HG03095 (cell line): ENCODE measurements around the gene HIPK2.

Experiments
- ATAC-seq: cut with Tn5 transposase; IDR thresholded peaks from one replicate; pipeline ENCODE4 v1.9.1; 2021; ENCODE audit warnings: moderate library complexity; ENCODE audit not compliant: unreplicated experiment

HIPK2 gene

DNA sequence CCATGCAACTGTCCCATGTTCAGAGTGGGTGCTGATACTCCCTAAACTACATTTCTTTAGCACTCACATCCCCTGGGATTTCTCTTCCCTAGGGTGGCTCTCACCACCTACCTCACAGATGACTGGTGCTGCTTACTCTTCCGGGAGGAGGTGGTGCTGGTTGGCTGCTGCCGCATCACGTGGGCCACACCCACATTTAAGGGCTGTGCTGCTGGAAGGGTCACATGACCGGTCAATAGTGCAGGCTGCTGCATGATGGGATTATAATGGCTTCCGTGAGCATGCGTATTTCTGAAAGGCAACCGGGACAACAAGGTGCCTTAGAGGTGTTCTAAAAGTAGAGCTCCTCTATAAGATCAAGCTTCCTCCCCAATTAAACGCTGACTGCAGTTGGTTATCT is 177.5 kb downstream of the HIPK2 start:
- ATAC-seq, result no peak

DNA sequence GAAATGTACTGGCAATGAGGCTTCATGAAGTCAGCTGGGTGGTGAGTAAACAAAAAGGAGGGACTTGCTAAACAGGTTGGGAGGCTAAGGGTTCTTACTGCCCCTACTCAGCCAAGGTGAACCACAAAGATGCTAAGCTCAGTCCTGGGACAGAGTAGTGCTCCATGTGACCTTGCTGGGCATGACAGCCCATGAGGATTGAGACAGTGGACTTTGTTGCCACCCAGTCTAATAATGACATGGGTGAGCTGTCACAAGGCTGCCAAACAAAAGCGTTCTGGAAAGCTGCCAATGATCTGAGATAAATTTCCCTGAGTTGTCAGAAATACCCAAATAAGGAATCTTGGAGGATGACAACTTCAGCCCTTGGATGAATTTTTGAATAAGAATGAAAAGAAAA is 179.2 kb downstream of the HIPK2 start:
- no peak for ATAC-seq

DNA sequence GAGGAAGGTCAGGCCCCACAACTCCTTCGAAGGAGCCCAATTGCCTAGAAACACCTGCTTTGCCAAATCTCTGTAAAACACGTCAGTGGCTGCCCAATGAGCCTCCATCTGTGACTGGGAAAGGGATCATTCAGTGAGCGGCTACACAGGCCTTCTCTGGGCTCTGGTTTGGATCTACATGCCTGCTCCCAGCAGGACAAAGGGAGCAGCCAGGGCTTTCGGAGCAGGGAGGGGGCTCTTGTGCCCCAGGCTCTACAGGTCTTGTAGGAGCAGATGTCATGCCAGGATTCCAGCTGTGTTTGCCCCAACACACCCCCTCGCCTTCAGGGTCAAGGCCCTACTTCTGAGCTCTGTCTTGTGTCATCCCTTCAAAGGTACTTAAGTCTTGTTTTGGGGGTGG is 180.8 kb downstream of the HIPK2 start:
- no peak for ATAC-seq

DNA sequence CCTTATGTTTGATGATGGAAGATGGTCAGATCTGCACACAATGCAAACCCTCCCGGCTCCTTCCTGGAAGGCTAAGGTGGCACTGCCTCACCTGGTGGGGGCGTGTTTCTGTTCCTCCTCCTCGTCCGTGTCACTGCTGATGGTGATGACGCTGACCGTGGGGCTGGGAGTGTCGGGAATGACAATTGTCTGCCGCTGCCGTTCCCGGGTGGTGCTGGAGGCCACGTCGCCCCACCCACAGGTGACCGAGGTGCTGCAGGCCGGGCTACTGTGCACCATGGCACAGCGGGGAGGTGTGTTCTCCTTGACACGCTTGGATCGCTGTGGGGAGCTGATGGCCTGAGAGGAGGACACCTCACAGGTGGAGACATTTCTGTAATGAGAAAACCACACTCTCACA is 181.2 kb downstream of the HIPK2 start:
- no peak for ATAC-seq

DNA sequence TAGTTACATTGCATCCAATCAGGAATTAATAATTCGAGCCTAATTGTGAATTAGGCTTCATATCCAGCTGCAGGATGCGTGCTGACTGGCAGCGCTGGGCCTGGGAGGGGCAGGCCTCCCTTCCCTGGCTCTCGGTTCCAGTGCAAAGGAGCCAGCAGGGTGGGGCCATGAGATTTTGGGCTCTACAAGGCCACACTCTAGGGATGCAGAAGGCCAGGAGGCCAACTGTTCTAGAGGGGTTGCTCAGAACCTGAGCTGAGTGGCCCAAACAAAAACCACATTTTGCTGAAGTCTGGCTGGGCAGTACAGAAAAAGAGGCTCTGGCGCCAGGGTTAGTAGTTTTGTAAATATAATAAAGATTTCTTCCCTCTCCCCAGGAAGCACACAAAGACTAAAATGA is 182.0 kb downstream of the HIPK2 start:
- no peak for ATAC-seq

DNA sequence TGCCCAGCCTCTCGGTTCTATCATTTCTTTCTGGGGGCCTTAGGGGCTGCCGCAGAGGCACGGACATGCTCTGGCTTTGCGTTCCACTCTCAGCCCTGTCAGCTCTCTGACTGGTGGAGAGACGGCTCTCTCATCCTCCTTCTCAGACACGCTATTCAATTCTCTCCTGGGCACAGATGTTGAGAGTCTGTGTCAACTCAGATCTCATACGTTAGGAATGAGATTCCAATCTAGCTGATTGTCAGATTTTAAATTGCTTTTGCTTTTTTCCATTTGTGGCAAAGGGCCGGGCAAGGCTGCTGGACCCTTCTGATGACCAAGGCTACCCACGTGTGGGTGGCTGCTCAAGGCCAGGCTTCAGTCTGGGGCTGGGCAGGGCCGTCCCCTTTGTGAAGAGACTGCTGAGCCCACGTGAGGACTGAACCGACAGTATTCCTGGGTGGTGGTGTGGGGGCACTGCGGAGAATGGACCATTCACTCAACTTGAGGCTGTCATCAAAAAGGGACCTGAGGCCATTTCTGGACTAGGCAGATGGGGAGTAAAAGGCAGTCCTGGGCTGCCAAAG is 182.8 kb downstream of the HIPK2 start:
- ATAC-seq, result no peak

DNA sequence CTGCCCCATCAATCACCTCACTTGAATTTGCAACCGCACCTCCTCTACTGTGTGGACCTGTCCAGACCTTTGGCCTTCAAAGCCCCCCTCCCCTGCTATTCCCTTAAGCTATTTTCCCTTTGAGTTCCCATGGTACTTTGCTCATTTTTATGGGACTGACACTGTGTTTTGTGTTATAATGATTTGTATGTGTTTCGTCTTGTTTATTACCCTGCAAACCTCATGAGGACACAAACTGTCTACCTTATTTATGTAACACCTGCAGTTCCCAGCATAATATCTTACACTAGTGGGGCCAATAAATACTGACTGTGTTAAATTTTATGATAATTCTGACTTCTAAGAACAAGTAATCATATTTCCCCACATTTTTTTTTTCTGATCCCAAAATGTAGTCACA is 183.7 kb downstream of the HIPK2 start:
- no peak for ATAC-seq

DNA sequence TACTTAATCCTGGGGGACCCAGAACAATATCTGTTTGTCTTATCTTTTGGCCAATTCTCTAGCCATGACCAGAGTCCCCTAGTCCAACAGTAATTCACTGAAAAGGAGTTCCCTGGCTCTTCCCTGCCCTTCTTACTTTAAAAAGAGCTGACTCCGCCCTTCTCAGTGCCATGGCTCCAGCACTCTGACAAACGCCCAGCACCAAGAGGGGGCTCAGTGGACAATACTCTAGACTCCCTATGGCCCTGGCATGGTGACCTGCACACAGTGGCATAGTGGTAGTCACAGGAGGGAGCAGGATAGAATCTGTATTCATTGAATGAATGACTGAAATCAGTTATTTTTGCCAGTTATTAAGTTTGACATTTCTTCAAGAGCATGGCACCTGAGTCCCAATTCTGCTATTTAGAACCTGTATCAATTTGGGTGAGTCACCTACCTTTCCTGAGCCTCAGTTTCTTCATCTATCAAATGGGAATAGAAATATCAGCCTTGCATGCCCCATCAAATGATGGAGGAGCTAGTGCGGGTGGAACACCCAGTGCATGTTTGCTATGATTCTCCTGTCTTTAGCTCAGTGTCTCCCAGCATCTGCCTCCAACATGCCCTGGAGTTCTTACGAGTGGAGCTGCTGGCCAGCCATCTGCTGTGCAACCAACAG is 184.9 kb downstream of the HIPK2 start:
- ATAC-seq, result no peak

DNA sequence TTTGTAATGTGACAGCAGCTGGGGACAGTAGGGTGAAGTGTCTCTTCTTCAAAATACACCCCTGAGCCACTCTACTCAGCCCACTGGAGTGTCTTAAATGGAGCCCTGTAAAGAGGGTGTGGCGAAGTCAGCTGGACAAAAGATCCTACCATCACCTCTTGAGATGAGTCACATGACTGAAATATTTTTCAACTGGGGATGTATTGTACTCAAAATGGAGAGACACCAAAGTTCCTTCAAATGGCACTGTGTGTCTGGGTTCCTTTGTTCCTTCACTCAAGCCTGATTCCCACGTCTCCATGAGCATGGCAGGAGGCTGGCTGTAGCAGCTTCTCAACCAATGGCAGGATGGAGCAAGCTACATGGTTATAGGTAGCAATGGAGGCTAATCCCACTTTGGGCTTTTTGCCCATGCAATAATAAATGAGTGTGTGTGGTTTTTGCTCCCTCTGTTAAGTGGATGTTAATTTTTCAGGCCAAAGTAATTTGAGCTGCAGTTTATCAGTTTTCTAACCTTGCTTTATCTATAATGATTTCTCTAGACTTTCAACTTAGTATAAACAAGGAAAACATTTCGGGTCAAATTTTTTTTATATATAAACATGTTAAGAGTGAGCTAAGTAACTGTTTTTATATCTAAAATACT is 186.1 kb downstream of the HIPK2 start:
- no peak for ATAC-seq

DNA sequence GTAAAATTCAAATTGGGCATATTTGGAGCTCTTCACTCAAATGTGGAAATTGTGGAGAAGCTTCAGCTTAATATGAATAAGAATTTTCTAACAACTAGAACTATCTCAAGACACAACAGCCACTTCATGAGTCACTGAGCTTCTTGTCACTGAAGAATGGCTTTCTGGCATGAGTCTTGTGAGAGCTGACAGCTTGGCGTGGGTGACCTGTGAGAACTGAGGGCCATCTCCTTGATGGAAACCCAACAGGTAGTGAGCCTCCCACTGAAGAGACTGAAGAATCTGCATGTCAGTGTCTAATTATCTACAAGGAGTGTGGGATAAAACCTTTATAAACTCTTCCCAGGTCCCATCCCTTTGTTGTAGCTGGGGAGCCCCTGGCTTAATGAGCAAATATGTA is 188.3 kb downstream of the HIPK2 start:
- no peak for ATAC-seq

DNA sequence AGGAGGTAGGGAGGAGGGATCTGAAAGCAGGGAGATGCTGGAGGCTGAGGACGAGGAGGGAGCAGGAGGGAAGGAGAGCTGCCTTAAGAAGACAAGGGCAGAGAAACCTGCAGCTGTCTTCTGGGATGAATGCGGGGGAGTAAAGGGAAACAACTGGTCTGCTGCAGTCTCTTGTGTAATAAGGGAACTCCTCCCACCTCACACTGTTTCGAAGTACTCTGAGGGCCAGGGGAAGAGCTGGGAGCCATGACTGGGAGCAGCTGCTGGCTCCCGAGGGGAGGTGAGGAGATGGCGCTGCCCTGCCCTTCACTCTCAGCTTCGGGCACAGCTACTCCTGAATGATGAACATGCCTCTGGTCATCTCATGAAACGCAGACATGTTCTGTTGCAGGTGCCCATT is 189.2 kb downstream of the HIPK2 start:
- ATAC-seq, result no peak

DNA sequence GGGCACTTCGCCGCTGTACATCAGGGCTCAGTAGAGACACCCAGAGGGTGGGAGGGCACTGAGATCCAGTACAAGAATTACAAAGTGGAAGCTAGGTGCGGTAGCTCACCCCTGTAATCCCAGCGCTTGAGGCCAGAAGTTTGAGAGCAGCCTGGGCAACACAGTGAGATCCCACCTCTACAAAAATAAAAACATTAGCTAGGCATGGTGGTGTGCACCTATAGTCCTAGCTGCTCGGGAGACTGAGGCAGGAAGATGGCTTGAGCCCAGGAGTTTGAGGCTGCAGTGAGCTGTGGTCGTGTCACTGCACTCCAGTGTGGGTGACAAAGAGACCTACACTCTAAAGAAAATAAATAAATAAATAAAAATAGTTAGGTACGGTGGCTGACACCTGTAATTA is 190.3 kb downstream of the HIPK2 start:
- no peak for ATAC-seq

DNA sequence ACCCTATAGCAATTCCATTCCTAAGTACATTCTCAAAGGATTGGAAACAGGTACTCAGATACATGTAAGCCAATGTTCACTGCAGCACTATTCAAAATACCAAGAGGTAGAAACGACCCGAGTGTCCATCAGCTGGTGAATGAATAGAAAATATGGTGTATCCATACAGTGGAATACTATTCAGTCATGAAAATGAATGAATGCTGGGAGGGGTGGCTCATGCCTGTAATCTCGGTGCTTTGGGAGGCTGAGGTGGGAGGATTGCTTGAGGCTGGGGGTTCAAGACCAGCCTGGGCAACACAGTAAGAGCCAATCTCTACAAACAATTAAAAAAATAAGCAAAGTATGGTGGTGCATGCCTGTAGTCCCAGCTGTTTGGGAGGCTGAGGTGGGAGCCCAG is 191.5 kb downstream of the HIPK2 start:
- ATAC-seq, result no peak

DNA sequence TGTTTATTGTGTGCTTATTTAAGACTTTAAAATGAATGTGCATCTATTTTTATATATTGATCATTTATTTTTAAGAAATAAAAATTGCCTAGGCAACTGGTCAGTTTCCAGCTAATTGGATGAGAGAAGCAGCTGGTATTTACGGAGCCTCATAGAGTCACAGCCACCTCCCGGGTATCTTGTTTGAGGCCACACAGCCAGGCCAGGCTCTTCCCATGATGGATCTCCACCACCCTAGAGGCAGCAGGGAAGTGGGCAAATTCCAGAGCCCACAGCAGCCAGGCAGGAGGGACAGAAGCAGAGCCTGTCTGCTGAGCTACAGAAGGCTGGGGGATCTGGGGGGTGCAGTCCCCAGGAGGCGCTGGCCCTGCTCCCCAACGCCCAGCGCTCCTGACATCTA is 192.8 kb downstream of the HIPK2 start:
- no peak for ATAC-seq

DNA sequence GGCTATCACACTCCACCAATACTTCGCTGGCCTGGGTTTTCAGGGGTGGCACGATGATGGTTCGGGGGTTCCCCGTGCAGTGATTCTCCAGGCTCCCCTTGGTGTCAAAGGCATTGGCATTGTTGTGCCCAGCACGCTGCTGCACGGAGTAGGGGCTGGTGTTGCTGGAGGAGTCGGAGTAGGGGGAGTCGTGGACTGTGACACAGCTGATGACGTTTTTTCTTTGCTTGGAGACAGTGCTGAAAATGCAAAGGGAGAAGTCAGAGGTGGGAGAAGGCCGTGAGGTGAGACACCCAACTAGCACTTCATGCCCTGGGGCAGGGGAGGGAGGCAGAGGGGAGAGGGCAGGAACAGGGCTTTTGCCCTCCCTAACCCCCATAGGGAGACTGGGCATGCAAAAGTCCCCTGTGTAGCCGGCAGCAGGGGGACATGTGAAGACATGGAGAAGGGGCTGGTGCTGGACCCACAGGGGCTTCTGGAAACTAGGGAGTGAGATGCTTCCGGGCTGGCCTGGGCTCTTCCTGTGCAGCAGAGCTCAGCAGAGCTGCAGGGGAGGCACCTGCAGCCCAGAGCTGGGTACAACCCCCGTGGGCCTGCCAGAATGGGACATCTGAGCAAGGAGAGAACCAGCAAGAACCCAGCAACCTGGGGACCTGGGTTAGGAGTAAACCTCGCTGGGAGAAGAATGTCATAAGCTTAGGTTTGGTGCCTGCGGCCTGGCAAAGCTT is 193.8 kb downstream of the HIPK2 start:
- no peak for ATAC-seq

DNA sequence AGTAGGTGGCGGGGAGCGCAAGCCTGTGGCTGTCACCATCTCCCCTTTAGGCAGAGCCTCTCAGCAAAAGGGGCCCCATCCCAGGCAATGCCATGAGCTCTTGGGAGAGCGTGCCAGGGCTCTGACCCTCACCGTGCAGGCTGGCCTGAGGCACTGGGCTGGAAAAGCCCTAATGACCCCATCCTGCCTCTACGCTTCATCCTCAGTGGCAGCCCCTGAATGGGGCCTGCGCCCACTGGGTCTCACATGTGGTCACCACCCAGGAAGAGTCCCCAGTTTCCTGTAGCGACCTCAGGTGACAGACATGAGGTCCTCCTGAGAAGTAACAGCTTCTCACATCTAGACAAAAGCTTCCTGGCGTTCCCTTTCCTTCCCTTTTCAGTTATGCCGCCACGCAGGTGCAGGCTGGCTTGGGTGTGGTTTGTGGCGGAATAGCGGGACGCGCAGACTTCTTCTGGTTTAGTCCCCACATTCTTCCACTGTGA is 195.1 kb downstream of the HIPK2 start:
- no peak for ATAC-seq

DNA sequence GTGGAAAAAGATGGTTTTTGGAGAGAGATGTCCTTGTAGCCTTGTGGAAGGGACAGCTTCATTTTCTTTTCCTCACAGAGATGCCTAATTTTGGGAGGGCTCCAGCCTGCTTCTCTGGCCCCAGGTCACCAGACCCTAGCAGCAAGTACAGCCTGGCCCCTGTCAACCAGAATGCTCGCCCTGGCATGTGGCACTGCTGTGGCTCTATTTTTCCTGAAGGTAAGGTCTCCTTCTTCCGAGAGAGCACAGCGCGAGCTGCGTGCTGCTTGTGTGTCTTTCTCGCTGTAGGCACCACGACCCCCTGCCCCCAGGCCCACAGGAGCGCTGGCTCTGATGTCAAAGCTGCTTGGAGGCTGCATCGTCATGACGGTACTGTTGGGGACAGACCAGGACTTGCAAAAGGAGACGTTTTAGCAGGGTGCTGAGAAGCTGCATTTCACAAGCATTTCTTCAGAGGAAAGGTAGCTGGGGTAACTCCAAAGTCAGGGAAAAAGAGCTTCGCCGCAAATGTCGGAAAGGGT is 195.6 kb downstream of the HIPK2 start:
- no peak for ATAC-seq

DNA sequence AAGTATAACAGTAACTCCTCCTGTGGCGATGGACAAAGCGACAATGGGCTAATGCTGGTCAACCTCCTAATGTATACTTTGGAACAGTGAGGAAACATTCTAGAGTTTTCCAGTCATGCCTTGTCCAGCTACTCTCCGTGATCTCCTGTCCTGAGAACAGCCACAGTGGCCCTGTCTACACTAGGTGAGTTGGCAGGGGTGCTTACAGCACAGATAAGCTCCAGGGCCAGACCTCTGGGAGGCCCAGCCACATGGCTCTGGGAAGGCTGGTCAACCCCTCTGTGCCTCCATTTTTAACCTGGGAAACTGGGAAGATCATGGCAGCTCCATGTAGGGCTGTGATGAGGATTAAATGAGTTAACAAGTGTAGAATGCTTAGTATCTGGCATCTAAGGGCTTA is 197.4 kb downstream of the HIPK2 start:
- no peak for ATAC-seq

DNA sequence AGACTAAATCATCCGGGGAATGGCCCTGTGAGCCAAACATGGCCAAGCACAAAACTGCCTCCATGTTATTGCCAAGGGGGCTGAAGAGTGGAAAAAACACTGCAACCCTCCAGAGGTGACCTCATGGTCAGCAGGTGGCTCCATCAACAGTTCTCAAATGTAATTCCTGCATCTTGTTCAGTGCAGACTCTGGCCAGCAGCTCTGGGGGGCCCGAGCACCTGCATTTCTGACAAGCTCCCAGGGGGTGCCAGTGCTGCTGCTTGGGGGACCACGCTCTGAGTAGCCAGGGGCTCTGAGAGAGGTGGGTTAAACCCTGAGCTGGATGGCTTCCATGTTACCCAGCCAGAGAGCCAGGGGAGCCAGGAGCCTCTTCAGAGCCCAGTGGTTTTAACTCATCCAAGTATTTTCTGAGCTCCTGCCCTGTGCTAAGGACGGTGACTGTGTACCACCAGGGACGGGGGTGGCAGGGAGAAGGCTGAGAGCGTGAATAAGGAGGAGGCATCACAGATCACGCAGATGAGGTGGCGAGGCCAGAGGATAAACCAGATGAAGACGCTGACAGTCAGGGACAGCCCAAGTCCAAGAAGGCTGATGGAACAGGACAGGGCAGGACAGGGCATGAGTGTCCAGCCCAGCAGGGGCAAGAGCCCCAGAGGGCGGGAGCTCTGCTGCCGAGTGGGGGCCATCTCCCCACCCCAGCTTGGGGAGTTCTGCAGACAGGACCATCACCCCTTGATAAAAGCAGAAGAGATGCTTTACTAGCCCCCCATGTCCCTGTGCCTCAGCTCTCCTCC is 201.4 kb downstream of the HIPK2 start:
- ATAC-seq, result no peak

DNA sequence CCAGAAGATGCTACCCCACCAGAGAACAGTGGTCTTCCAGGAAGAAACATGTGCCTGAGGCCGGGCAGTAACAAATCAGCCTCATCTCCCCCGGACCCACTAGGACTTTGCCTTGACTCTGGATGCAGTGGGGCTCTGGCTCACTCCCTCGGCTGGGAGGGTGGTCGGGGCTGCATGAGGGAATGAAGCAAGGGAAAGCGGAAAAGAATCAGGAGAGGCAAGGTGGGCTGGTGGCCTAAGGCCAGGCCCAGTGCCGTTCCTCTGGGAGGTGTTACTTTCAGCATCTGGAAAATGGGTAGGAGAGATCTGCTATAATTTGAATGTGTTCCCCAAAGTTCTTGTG is 202.5 kb downstream of the HIPK2 start:
- no peak for ATAC-seq
